DND-41 (cell line): ENCODE results near the gene MAN2A1.

Source experiments
- ATAC-seq: fragments of 200-7000 bp; cut with Tn5 transposase; 3 replicates; pipeline ENCODE4 v1.9.1; 2021; ENCODE audit warnings: low read depth; ENCODE audit not compliant: insufficient read depth
- DNase-seq: peaks from one replicate; pipeline ENCODE4 v3.0.0-alpha.2; 2020
- H2AFZ ChIP-seq: 2 replicates; pipeline ENCODE4 v1.6.0; 2012; ENCODE audit warnings: low read depth, low read length
- H3K27ac ChIP-seq: 2 replicates; pipeline ENCODE4 v1.5.1; 2012; ENCODE audit warnings: low read length, inconsistent platforms
- H3K27me3 ChIP-seq: fragments of 200-600 bp; sonication (generic); 2 replicates; pipeline ENCODE4 v1.6.0; 2012; ENCODE audit warnings: low read length, mild to moderate bottlenecking, inconsistent platforms; ENCODE audit not compliant: insufficient read depth, poor library complexity
- H3K36me3 ChIP-seq: 2 replicates; pipeline ENCODE4 v1.5.1; 2012; ENCODE audit warnings: low read length, inconsistent platforms; ENCODE audit not compliant: insufficient read depth
- H3K4me1 ChIP-seq: 2 replicates; pipeline ENCODE4 v1.5.1; 2012; ENCODE audit warnings: mild to moderate bottlenecking, low read length; ENCODE audit not compliant: insufficient read depth
- H3K4me2 ChIP-seq: 2 replicates; pipeline ENCODE4 v1.6.0; 2012; ENCODE audit warnings: mild to moderate bottlenecking, moderate library complexity, low read length, inconsistent platforms; ENCODE audit not compliant: insufficient read depth
- H3K4me3 ChIP-seq, 2 experiments: fragments of 200-600 bp in 1 of 2; shearing (Covaris generic) in 1 of 2; 2 replicates each; pipeline ENCODE4 v1.5.1; 2012 to 2016; ENCODE audit warnings: inconsistent platforms in 2 of 2, low read length in 2 of 2, mild to moderate bottlenecking in 2 of 2, low read depth in 1 of 2, moderate library complexity in 1 of 2
- H3K79me2 ChIP-seq: 2 replicates; pipeline ENCODE4 v1.6.0; 2012; ENCODE audit warnings: low read length, inconsistent platforms; ENCODE audit not compliant: insufficient read depth
- H3K9ac ChIP-seq: 2 replicates; pipeline ENCODE4 v1.6.0; 2012; ENCODE audit warnings: low read depth, mild to moderate bottlenecking, inconsistent platforms, low read length, moderate library complexity
- H3K9me3 ChIP-seq: 2 replicates; pipeline ENCODE4 v1.5.1; 2012; ENCODE audit warnings: low read length, moderate library complexity, mild to moderate bottlenecking, inconsistent platforms; ENCODE audit not compliant: insufficient read depth, severe bottlenecking
- H4K20me1 ChIP-seq: 2 replicates; pipeline ENCODE4 v1.6.0; 2012; ENCODE audit warnings: low read length; ENCODE audit not compliant: insufficient read depth
- CTCF ChIP-seq: IDR thresholded peaks from 2 replicates; pipeline ENCODE4 v1.5.1; 2012; ENCODE audit warnings: borderline replicate concordance, low read length, moderate library complexity, mild to moderate bottlenecking; ENCODE audit not compliant: poor library complexity, severe bottlenecking; ENCODE audit errors: extremely low read depth
- EZH2 ChIP-seq: IDR thresholded peaks from 3 replicates; pipeline ENCODE4 v1.6.1; 2012; ENCODE audit warnings: borderline replicate concordance, low read depth, mild to moderate bottlenecking, moderate library complexity, low read length, inconsistent platforms; ENCODE audit not compliant: severe bottlenecking

Gene MAN2A1

GRCh38 chr5:109792613-109793012, 102.9 kb downstream of the MAN2A1 start:
- Histone ChIP-seq H3K79me2 (no peaks in the 10 kb centered on the region), H3K36me3 (peaks cover 88% of the 10 kb centered on the region), H3K27me3 (no peaks in the 10 kb centered on the region), H3K4me2 (no peak overlapping the region), H4K20me1 (no peaks in the 10 kb centered on the region), H3K9ac (no peak overlapping the region), H2AFZ (no peak overlapping the region), H3K4me3 (no peak overlapping the region), H3K9me3 (peaks cover 18% of the 10 kb centered on the region), H3K4me1 (no peaks in the 10 kb centered on the region), H3K27ac (no peak overlapping the region)
- ATAC-seq (no peak), DNase-seq (no peak)
- TF ChIP-seq EZH2 (no peak), CTCF (no peak)

GRCh38 chr5:109803854-109804253, 114.1 kb downstream of the MAN2A1 start:
- ATAC-seq (no peak), DNase-seq (no peak)
- Histone ChIP-seq H3K27me3 (no peaks in the 10 kb centered on the region), H4K20me1 (no peaks in the 10 kb centered on the region), H3K36me3 (peaks cover 36% of the 10 kb centered on the region), H3K79me2 (no peaks in the 10 kb centered on the region), H3K9ac (no peak overlapping the region), H3K4me1 (no peaks in the 10 kb centered on the region), H2AFZ (no peak overlapping the region), H3K4me2 (no peak overlapping the region), H3K27ac (no peak overlapping the region), H3K9me3 (no peaks in the 10 kb centered on the region), H3K4me3 (no peak overlapping the region)
- TF ChIP-seq EZH2 (no peak), CTCF (no peak)

GRCh38 chr5:109805472-109805871, 115.7 kb downstream of the MAN2A1 start:
- no peaks in the 10 kb centered on the region for H3K4me1 ChIP-seq
- ATAC-seq: no peak
- TF ChIP-seq CTCF: no peak
- TF ChIP-seq EZH2: no peak

GRCh38 chr5:109805883-109806282, 116.2 kb downstream of the MAN2A1 start:
- TF ChIP-seq EZH2: no peak
- TF ChIP-seq CTCF: no peak
- no peak overlapping the region for H3K4me3 ChIP-seq

More at GRCh38 chr5:109805472-109805871, 115.7 kb downstream of the MAN2A1 start:
- no peaks in the 10 kb centered on the region for H3K9me3 ChIP-seq
- H4K20me1 ChIP-seq: no peaks in the 10 kb centered on the region
- H3K27me3 ChIP-seq: no peaks in the 10 kb centered on the region
- no peak overlapping the region for H3K27ac ChIP-seq
- DNase-seq: no peak
- no peak overlapping the region for H3K9ac ChIP-seq
- no peaks in the 10 kb centered on the region for H3K79me2 ChIP-seq
- H3K4me3 ChIP-seq: no peak overlapping the region
- H3K4me2 ChIP-seq: no peak overlapping the region
- peaks cover 39% of the 10 kb centered on the region for H3K36me3 ChIP-seq
- H2AFZ ChIP-seq: no peak overlapping the region

More at GRCh38 chr5:109805883-109806282, 116.2 kb downstream of the MAN2A1 start:
- Histone ChIP-seq H3K36me3 (peaks cover 40% of the 10 kb centered on the region), H3K4me2 (no peak overlapping the region), H4K20me1 (no peaks in the 10 kb centered on the region), H3K9me3 (no peaks in the 10 kb centered on the region), H2AFZ (no peak overlapping the region), H3K79me2 (no peaks in the 10 kb centered on the region), H3K27me3 (no peaks in the 10 kb centered on the region), H3K9ac (no peak overlapping the region), H3K4me1 (no peaks in the 10 kb centered on the region), H3K27ac (0 out of 2 replicates have a peak overlapping the region, but pooled peaks have one; percentile 38)
- DNase-seq (no peak), ATAC-seq (no peak)
